Upper lobe of left lung (tissue), 6 donors: ENCODE results near the gene KAZN. TPM values are rescaled to one million over a fixed set of nuclear protein-coding genes. Genes with fewer than 3 reads are reported as not detected.

Experiments
- ATAC-seq, 2 donors: fragments of 200-7000 bp; cut with Tn5 transposase; one replicate each; pipeline ENCODE4 v1.9.1; 2022; ENCODE audit warnings: mild to moderate bottlenecking in 2 of 2, moderate library complexity in 2 of 2; ENCODE audit not compliant: low FRiP score in 2 of 2
- DNase-seq, 2 donors: peaks; one replicate each; pipeline ENCODE4 v3.0.0-alpha.2; 2019 to 2020
- H3K27ac ChIP-seq, 4 donors: fragments of 200-600 bp; sonication (generic); one replicate each; pipeline ENCODE4 v1.5.1; 2016 to 2019
- H3K27me3 ChIP-seq, 4 donors: fragments of 200-600 bp; sonication (generic); one replicate each; pipeline ENCODE4 v1.5.1; 2017 to 2019
- H3K36me3 ChIP-seq, 4 donors: fragments of 200-600 bp; sonication (generic); one replicate each; pipeline ENCODE4 v1.5.1; 2016 to 2019
- H3K4me1 ChIP-seq, 4 donors: fragments of 200-600 bp; sonication (generic); one replicate each; pipeline ENCODE4 v1.5.1; 2018 to 2019
- H3K4me3 ChIP-seq, 4 donors: fragments of 200-600 bp; sonication (generic); one replicate each; pipeline ENCODE4 v1.5.1; 2017 to 2019; ENCODE audit warnings: mild to moderate bottlenecking in 2 of 4, moderate library complexity in 1 of 4
- H3K9me3 ChIP-seq, 4 donors: fragments of 200-600 bp; sonication (generic); one replicate each; pipeline ENCODE4 v1.5.1; 2018 to 2019
- CTCF ChIP-seq, 6 experiments: fragments of 450-650 bp in 4 of 6; fragments of 200-600 bp in 2 of 6; sonication (generic) in 2 of 6; IDR thresholded peaks; one replicate each; pipeline ENCODE4 v1.5.1; 2016 to 2019; ENCODE audit warnings: antibody characterized with exemption in 6 of 6
- EP300 ChIP-seq, 4 donors: sonication (generic); formaldehyde crosslinking; IDR thresholded peaks; one replicate each; pipeline ENCODE4 v1.5.1; 2017; ENCODE audit warnings: antibody characterized with exemption in 4 of 4, control low read depth in 2 of 4
- POLR2A ChIP-seq, 4 donors: fragments of 450-650 bp; IDR thresholded peaks; one replicate each; pipeline ENCODE4 v1.5.1; 2016 to 2017; ENCODE audit warnings: antibody characterized with exemption in 4 of 4, mild to moderate bottlenecking in 2 of 4
- POLR2AphosphoS5 ChIP-seq, 2 donors: sonication (generic); formaldehyde crosslinking; IDR thresholded peaks; one replicate each; pipeline ENCODE4 v1.5.1; 2017; ENCODE audit warnings: antibody characterized with exemption in 2 of 2
- WGBS, 2 donors: methylation state at CpG; one replicate each; pipeline ENCODE4 v1.1.5; 2017 to 2018; 5-methylcytosine and 5-hydroxymethylcytosine counted together
- total RNA-seq, 6 donors: library from RNA; depleted of rRNA in 4 of 6; stranded (reverse); fragments of >200 nt in 4 of 6; gene quantifications; one replicate each; pipeline versions ENCODE4 v1.1.0 to v1.2.1, GENCODE V29; 2016 to 2021
- donor health status: DM: no; HTN: no; CAD: no; lungs with moderate emphysema.
- donor health status: DM: no; HTN: yes; CAD: no; lungs with severe emphysema.

Gene KAZN
- total RNA-seq, 6 donors from 2014 or later, result 11.5 to 30.0 (median 17.6) TPM

GRCh38 chr1:14932034-14932638 is 333.7 kb downstream of the KAZN start:
- ATAC-seq, result no peak
- TF ChIP-seq CTCF (IDR thresholded peaks at IDR 0.05), result no peak
- no peak for TF ChIP-seq EP300 (IDR thresholded peaks at IDR 0.05)
- TF ChIP-seq POLR2A (IDR thresholded peaks at IDR 0.05), result no peak
- no peak for TF ChIP-seq POLR2AphosphoS5 (IDR thresholded peaks at IDR 0.05)
- no peak for DNase-seq
- 92 to 94% methylated on average over 14 of the region's 18 CpGs for WGBS, 2 donors
- peaks cover 5 to 12% (median 10%) of the 10 kb centered on the region in 4 donors for H3K4me1 ChIP-seq
- H3K9me3 ChIP-seq, result no peaks in the 10 kb centered on the region
- no peak overlapping the region for H3K4me3 ChIP-seq
- H3K27me3 ChIP-seq, result no peaks in the 10 kb centered on the region
- H3K27ac ChIP-seq, result no peak overlapping the region
- no peaks in the 10 kb centered on the region for H3K36me3 ChIP-seq

- 86 to 93% methylated on average over 2 to 7 of the region's 7 CpGs for WGBS, 2 donors
- no peaks in the 10 kb centered on the region for H3K36me3 ChIP-seq
- no peak for DNase-seq
- no peak for ATAC-seq
- H3K27me3 ChIP-seq, result no peaks in the 10 kb centered on the region
- H3K4me3 ChIP-seq, result no peak overlapping the region
- H3K4me1 ChIP-seq, result peaks cover 2 to 10% (median 8%) of the 10 kb centered on the region in 4 donors
- no peaks in the 10 kb centered on the region for H3K9me3 ChIP-seq
- no peak overlapping the region for H3K27ac ChIP-seq
- no peak for TF ChIP-seq POLR2AphosphoS5 (IDR thresholded peaks at IDR 0.05)
- TF ChIP-seq POLR2A (IDR thresholded peaks at IDR 0.05), result no peak
- no peak for TF ChIP-seq EP300 (IDR thresholded peaks at IDR 0.05)
- TF ChIP-seq CTCF (IDR thresholded peaks at IDR 0.05), result no peak
Observed at GRCh38 chr1:14934867-14935266, 336.4 kb downstream of the KAZN start.

- DNase-seq (no peak), ATAC-seq (no peak)
- TF ChIP-seq POLR2AphosphoS5 (IDR thresholded peaks at IDR 0.05) (no peak), POLR2A (IDR thresholded peaks at IDR 0.05) (no peak), EP300 (IDR thresholded peaks at IDR 0.05) (no peak), CTCF (IDR thresholded peaks at IDR 0.05) (no peak)
- 80 to 84% methylated on average over 6 of the region's 6 CpGs for WGBS, 2 donors
- Histone ChIP-seq H3K27ac (no peak overlapping the region), H3K4me1 (peaks cover 3 to 13% (median 11%) of the 10 kb centered on the region in 4 donors), H3K36me3 (no peaks in the 10 kb centered on the region), H3K27me3 (no peaks in the 10 kb centered on the region), H3K4me3 (no peak overlapping the region), H3K9me3 (no peaks in the 10 kb centered on the region)
Observed at GRCh38 chr1:14936815-14937214, 338.3 kb downstream of the KAZN start.

- no peak for ATAC-seq
- H3K27ac ChIP-seq, result no peak overlapping the region
- H3K9me3 ChIP-seq, result no peaks in the 10 kb centered on the region
- H3K4me3 ChIP-seq, result no peak overlapping the region
- DNase-seq, result no peak
- 81 to 86% methylated on average over 11 of the region's 11 CpGs for WGBS, 2 donors
- peaks cover 7 to 15% (median 12%) of the 10 kb centered on the region in 4 donors for H3K4me1 ChIP-seq
- H3K27me3 ChIP-seq, result no peaks in the 10 kb centered on the region
- no peak for TF ChIP-seq POLR2AphosphoS5 (IDR thresholded peaks at IDR 0.05)
- TF ChIP-seq EP300 (IDR thresholded peaks at IDR 0.05), result no peak
- TF ChIP-seq CTCF (IDR thresholded peaks at IDR 0.05), result no peak
- no peak for TF ChIP-seq POLR2A (IDR thresholded peaks at IDR 0.05)
- no peaks in the 10 kb centered on the region for H3K36me3 ChIP-seq
Observed at GRCh38 chr1:14937288-14937949, 338.9 kb downstream of the KAZN start.
